Measurements from ENCODE around the gene CPSF4L. TPM values are rescaled to one million over a fixed set of nuclear protein-coding genes. Genes with fewer than 3 reads are reported as not detected.

Gene CPSF4L
- polyA plus RNA-seq, 3 donors = 0.25 TPM; not detected in 2

- WGBS, 3 donors = 29 to 45% (median 30%) methylated on average over 7 to 8 of the region's 8 CpGs
- H3K27ac ChIP-seq (ENCODE audit: low read depth, low read length) = peak overlapping the region; percentile 63
Observed at GRCh38 chr17:73291260-73291801, 29.7 kb upstream of the CPSF4L start.

GRCh38 chr17:73290399-73291259, 28.9 kb upstream of the CPSF4L start:
- WGBS, 3 donors = 51 to 60% (median 57%) methylated on average over 16 of the region's 16 CpGs
- peak overlapping the region; percentile 55 for H3K27ac ChIP-seq (ENCODE audit: low read depth, low read length)

- peak overlapping the region; percentile 28 for H3K27ac ChIP-seq (ENCODE audit: low read depth, low read length)
Observed at GRCh38 chr17:73289549-73290254, 28.0 kb upstream of the CPSF4L start.

GRCh38 chr17:73288534-73289302, 27.0 kb upstream of the CPSF4L start:
- WGBS, 3 donors = 23 to 62% (median 59%) methylated on average over 18 to 19 of the region's 19 CpGs
- H3K27ac ChIP-seq (ENCODE audit: low read depth, low read length) = peak overlapping the region; percentile 31

More at GRCh38 chr17:73289549-73290254, 28.0 kb upstream of the CPSF4L start:
- 40 to 62% (median 54%) methylated on average over 7 of the region's 7 CpGs for WGBS, 3 donors

GRCh38 chr17:73286863-73287296, 25.2 kb upstream of the CPSF4L start:
- H3K27ac ChIP-seq (ENCODE audit: low read depth, low read length) = no peak overlapping the region
- 53 to 70% (median 59%) methylated on average over 8 of the region's 8 CpGs for WGBS, 3 donors

- 72 to 80% (median 80%) methylated on average over 50 to 52 of the region's 52 CpGs for WGBS, 3 donors
- H3K27ac ChIP-seq (ENCODE audit: low read depth, low read length) = no peak overlapping the region
Observed at GRCh38 chr17:73285916-73286862, 24.5 kb upstream of the CPSF4L start.

- WGBS, 3 donors = 56 to 86% (median 73%) methylated on average over 12 to 15 of the region's 15 CpGs
- H3K27ac ChIP-seq (ENCODE audit: low read depth, low read length) = no peak overlapping the region
Observed at GRCh38 chr17:73285603-73285908, 23.9 kb upstream of the CPSF4L start.

- 67 to 81% (median 72%) methylated on average over 16 to 20 of the region's 20 CpGs for WGBS, 3 donors
- H3K27ac ChIP-seq (ENCODE audit: low read depth, low read length) = no peak overlapping the region
Observed at GRCh38 chr17:73284906-73285602, 23.4 kb upstream of the CPSF4L start.

GRCh38 chr17:73284354-73284753, 22.7 kb upstream of the CPSF4L start:
- WGBS, 3 donors = 65 to 70% (median 67%) methylated on average over 8 of the region's 8 CpGs
- H3K27ac ChIP-seq (ENCODE audit: low read depth, low read length) = no peak overlapping the region

- WGBS, 3 donors = 53 to 59% (median 56%) methylated on average over 10 of the region's 10 CpGs
- H3K27ac ChIP-seq (ENCODE audit: low read depth, low read length) = no peak overlapping the region
Observed at GRCh38 chr17:73283841-73284282, 22.2 kb upstream of the CPSF4L start.

- 86 to 93% (median 88%) methylated on average over 5 of the region's 5 CpGs for WGBS, 3 donors
- no peak overlapping the region for H3K27ac ChIP-seq (ENCODE audit: low read depth, low read length)
Observed at GRCh38 chr17:73283250-73283649, 21.6 kb upstream of the CPSF4L start.

GRCh38 chr17:73282629-73283028, 20.9 kb upstream of the CPSF4L start:
- 83 to 94% (median 89%) methylated on average over 9 of the region's 9 CpGs for WGBS, 3 donors
- no peak overlapping the region for H3K27ac ChIP-seq (ENCODE audit: low read depth, low read length)

GRCh38 chr17:73281928-73282327, 20.2 kb upstream of the CPSF4L start:
- 65 to 86% (median 81%) methylated on average over 7 of the region's 7 CpGs for WGBS, 3 donors
- H3K27ac ChIP-seq (ENCODE audit: low read depth, low read length) = no peak overlapping the region

GRCh38 chr17:73280191-73280590, 18.5 kb upstream of the CPSF4L start:
- WGBS, 3 donors = 90 to 97% (median 96%) methylated on average over 12 of the region's 12 CpGs
- no peak overlapping the region for H3K27ac ChIP-seq (ENCODE audit: low read depth, low read length)

- WGBS, 3 donors = 49 to 88% (median 82%) methylated on average over 7 of the region's 7 CpGs
- H3K27ac ChIP-seq (ENCODE audit: low read depth, low read length) = no peak overlapping the region
Observed at GRCh38 chr17:73279704-73280103, 18.0 kb upstream of the CPSF4L start.

GRCh38 chr17:73278465-73279453, 17.1 kb upstream of the CPSF4L start:
- 27 to 54% (median 46%) methylated on average over 14 of the region's 14 CpGs for WGBS, 3 donors
- H3K27ac ChIP-seq (ENCODE audit: low read depth, low read length) = no peak overlapping the region

Measured in adipose tissue (tissue), 3 donors.